ENCODE measurements around the gene TAF4B. TPM values are rescaled to one million over a fixed set of nuclear protein-coding genes. Genes with fewer than 3 reads are reported as not detected.
"Not testable (repeated sequence)": the region's sequence is repeated elsewhere in the genome, so short reads cannot be mapped to it uniquely, and the experiment has no call there.

TAF4B gene
- total and polyA plus RNA-seq, 10 donors = 6.4 to 23.8 (median 10.1) TPM

DNA sequence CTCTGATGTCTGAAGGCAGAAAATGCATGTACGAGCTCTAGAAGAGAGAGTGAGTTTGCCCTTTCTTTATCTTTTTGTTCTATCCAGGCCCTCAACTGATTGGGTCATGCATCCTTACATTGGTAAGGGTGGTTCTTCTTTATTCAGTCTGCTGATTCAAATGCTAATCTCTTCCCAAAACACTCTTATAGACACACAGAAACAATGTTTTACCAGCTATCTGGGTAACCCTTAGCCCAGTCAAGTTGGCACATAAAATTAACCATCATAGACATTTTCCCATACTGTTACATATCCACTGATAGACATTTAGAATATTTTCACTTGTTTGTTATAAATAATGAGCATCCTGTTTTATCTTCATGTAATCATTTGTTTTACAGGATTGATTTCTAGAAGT is 141.2 kb downstream of the TAF4B start:
- no peak overlapping the region for H3K4me3 ChIP-seq
- intact Hi-C loops (cut with DNase I; ENCODE audit: low total_unique reads) = no loop called here
- no peak overlapping the region for H3K27ac ChIP-seq
- DNase-seq = no peak
- H3K9me3 ChIP-seq = no peaks in the 10 kb centered on the region
- H3K4me1 ChIP-seq = no peaks in the 10 kb centered on the region
- TF ChIP-seq POLR2A (IDR thresholded peaks at IDR 0.05) (no peak), POLR2AphosphoS5 (IDR thresholded peaks at IDR 0.05) (no peak)
- TF ChIP-seq, protein P1, sequence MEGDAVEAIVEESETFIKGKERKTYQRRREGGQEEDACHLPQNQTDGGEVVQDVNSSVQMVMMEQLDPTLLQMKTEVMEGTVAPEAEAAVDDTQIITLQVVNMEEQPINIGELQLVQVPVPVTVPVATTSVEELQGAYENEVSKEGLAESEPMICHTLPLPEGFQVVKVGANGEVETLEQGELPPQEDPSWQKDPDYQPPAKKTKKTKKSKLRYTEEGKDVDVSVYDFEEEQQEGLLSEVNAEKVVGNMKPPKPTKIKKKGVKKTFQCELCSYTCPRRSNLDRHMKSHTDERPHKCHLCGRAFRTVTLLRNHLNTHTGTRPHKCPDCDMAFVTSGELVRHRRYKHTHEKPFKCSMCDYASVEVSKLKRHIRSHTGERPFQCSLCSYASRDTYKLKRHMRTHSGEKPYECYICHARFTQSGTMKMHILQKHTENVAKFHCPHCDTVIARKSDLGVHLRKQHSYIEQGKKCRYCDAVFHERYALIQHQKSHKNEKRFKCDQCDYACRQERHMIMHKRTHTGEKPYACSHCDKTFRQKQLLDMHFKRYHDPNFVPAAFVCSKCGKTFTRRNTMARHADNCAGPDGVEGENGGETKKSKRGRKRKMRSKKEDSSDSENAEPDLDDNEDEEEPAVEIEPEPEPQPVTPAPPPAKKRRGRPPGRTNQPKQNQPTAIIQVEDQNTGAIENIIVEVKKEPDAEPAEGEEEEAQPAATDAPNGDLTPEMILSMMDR (IDR thresholded peaks at IDR 0.05 in 8 of 11, conservative IDR thresholded peaks at IDR 0.05 in 3 of 11) = no peak
- WGBS, 5 donors = 95 to 97% (median 96%) methylated on average over 1 of the region's 1 CpG
- no peaks in the 10 kb centered on the region for H3K27me3 ChIP-seq (replicated peaks in 1 of 7)
- peaks cover 0 to 16% (median 0%) of the 10 kb centered on the region in 6 donors for H3K36me3 ChIP-seq

DNA sequence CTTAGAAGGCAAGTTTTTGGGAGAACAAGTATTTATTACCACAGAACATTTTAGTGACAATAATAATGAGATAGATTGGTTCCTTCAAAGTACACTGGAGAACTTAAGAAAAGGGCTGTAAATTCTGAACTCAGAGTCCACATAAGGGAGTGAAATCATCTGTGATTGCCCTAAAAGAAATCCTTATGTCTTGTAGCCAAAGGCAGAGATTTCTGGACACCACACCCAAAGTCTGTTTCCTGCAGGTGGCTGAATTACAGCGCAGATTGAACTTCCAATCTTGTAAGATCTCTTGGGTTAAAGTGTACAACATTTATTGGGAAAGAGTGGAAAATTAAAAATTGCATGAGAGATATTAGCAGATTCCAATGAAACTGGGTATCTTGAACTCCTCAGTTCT is 143.8 kb downstream of the TAF4B start:
- intact Hi-C loops (cut with DNase I; ENCODE audit: low total_unique reads) = no loop called here
- 59 to 98% (median 94%) methylated on average over 1 of the region's 1 CpG for WGBS, 5 donors
- no peak overlapping the region for H3K27ac ChIP-seq

DNA sequence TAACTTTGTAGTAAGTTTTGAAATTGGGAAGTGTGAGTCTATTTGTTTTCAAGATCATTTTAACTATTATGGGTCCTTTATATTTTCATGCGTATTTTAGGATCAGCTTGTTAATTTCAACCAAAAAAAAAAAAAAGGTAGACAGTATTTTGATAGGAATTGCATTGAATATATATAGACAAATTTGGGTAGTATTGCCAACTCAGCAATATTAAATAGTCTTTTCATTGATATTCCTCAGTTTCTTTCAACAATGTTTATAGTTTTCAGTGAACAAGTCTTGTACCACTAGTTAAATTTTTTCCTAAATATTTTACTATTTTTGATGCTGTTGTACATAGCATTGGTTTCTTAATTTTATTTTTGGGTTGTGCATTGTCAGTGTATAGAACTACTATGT is 149.9 kb downstream of the TAF4B start:
- Histone ChIP-seq H3K27ac (no peak overlapping the region), H3K36me3 (peaks cover 0 to 2% (median 0%) of the 10 kb centered on the region in 6 donors), H3K4me1 (no peaks in the 10 kb centered on the region), H3K27me3 (replicated peaks in 1 of 7) (no peaks in the 10 kb centered on the region), H3K4me3 (no peak overlapping the region), H3K9me3 (no peaks in the 10 kb centered on the region)
- TF ChIP-seq, protein P1 (IDR thresholded peaks at IDR 0.05 in 8 of 11, conservative IDR thresholded peaks at IDR 0.05 in 3 of 11) = no peak
- TF ChIP-seq POLR2A (IDR thresholded peaks at IDR 0.05) (no peak), POLR2AphosphoS5 (IDR thresholded peaks at IDR 0.05) (no peak)
- WGBS, 5 donors = 91 to 100% (median 98%) methylated on average over 1 of the region's 1 CpG
- intact Hi-C loops (cut with DNase I; ENCODE audit: low total_unique reads) = no loop called here
- DNase-seq = no peak

More for the DNA sequence above, 143.8 kb downstream of the TAF4B start:
- no peak for DNase-seq
- H3K9me3 ChIP-seq = no peaks in the 10 kb centered on the region
- H3K36me3 ChIP-seq = peaks cover 0 to 16% (median 0%) of the 10 kb centered on the region in 6 donors
- TF ChIP-seq, protein P1 (IDR thresholded peaks at IDR 0.05 in 8 of 11, conservative IDR thresholded peaks at IDR 0.05 in 3 of 11) = no peak
- TF ChIP-seq POLR2A (IDR thresholded peaks at IDR 0.05) = no peak
- TF ChIP-seq POLR2AphosphoS5 (IDR thresholded peaks at IDR 0.05) = no peak
- no peaks in the 10 kb centered on the region for H3K4me1 ChIP-seq
- H3K27me3 ChIP-seq (replicated peaks in 1 of 7) = no peaks in the 10 kb centered on the region
- H3K4me3 ChIP-seq = no peak overlapping the region

DNA sequence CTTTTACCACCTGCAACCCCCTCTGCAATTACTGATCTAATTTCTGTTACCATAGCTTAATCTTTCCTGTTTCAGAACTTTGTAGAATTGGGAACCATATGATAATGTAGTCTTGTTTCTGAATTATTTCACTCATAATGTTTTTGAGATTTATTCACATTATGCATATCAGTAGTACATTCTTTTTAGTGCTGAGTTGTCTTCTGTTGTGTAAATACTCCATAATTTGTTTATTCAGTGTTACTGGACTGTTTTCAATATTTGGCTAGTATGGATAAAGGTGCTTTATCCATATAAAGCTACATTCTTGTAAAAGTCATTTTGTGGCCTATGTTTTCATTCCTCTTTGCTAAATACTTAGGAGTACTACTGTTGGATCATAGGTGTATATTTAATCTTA is 152.5 kb downstream of the TAF4B start:
- H3K36me3 ChIP-seq = peaks cover 0 to 2% (median 0%) of the 10 kb centered on the region in 6 donors
- no peaks in the 10 kb centered on the region for H3K9me3 ChIP-seq
- no peak overlapping the region for H3K27ac ChIP-seq
- intact Hi-C loops (cut with DNase I; ENCODE audit: low total_unique reads) = no loop called here
- DNase-seq = no peak
- H3K27me3 ChIP-seq (replicated peaks in 1 of 7) = no peaks in the 10 kb centered on the region
- H3K4me3 ChIP-seq = no peak overlapping the region
- no peaks in the 10 kb centered on the region for H3K4me1 ChIP-seq
- TF ChIP-seq POLR2A (IDR thresholded peaks at IDR 0.05) (no peak), POLR2AphosphoS5 (IDR thresholded peaks at IDR 0.05) (no peak)
- TF ChIP-seq, protein P1 (IDR thresholded peaks at IDR 0.05 in 8 of 11, conservative IDR thresholded peaks at IDR 0.05 in 3 of 11) = no peak

DNA sequence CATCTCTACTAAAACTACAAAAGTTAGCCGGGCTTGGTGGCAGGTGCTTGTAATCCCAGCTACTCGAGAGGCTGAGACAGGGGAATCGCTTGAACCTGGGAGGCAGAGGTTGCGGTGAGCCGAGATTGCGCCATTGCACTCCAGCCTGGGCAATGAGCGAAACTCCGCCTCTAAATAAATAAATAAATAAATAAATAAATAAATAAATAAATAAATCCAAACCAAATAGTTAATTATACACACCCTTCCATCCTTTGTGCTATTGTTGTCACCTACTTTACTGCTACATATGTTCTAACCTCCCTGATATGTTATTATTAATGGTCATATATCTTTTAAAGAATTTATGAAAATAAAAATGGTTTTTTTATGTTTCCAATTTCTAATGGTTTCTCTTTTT is 155.3 kb downstream of the TAF4B start:
- not testable (repeated sequence) for H3K4me3 ChIP-seq; H3K27ac ChIP-seq; H3K4me1 ChIP-seq; DNase-seq; H3K9me3 ChIP-seq; H3K36me3 ChIP-seq; H3K27me3 ChIP-seq (replicated peaks in 1 of 7)
- intact Hi-C loops (cut with DNase I; ENCODE audit: low total_unique reads) = loop anchor here (10.0 kb wide), 1 partner anchor 263 kb away; no protein-coding TSS in a partner anchor
- WGBS, 5 donors = 90 to 99% (median 98%) methylated on average over 8 of the region's 8 CpGs
